ENCODE data around the gene AGBL1. TPM values are rescaled to one million over a fixed set of nuclear protein-coding genes. Genes with fewer than 3 reads are reported as not detected.

The AGBL1 gene
- total and polyA plus RNA-seq, 11 donors = under 0.01 to 0.08 (median 0.02) TPM; not detected in 8

DNA sequence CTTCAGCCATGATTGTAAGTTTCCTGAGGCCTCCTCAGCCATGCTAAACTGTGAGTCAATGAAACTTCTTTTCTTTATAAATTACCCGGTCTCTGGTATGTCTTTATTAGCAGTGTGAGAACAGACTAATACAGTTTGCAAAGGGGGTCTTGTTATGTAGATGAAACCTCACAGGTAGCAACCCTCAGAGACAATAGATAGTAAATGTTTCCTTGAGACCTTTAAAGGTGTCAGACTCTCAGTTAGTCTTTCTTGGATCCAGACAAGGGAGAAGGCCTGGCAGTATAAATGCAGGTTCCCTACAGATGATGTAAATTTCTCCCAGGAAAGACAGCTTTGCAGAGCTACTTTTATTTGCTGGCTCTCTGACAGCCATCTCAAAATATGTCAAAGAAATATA, 510.8 kb downstream of the AGBL1 start:
- WGBS, 4 donors = 84 to 96% (median 91%) methylated on average over 1 of the region's 1 CpG
- ATAC-seq (no peak), DNase-seq (no peak)
- Histone ChIP-seq H3K27me3 (no peaks in the 10 kb centered on the region), H3K4me3 (no peak overlapping the region), H3K9me3 (peaks cover 0 to 1% (median 0%) of the 10 kb centered on the region in 12 donors), H3K4me1 (peaks cover 0 to 10% (median 0%) of the 10 kb centered on the region in 12 donors), H3K36me3 (no peaks in the 10 kb centered on the region), H3K27ac (no peak overlapping the region)
- TF ChIP-seq POLR2A (IDR thresholded peaks at IDR 0.05) = no peak
- TF ChIP-seq, protein P1, sequence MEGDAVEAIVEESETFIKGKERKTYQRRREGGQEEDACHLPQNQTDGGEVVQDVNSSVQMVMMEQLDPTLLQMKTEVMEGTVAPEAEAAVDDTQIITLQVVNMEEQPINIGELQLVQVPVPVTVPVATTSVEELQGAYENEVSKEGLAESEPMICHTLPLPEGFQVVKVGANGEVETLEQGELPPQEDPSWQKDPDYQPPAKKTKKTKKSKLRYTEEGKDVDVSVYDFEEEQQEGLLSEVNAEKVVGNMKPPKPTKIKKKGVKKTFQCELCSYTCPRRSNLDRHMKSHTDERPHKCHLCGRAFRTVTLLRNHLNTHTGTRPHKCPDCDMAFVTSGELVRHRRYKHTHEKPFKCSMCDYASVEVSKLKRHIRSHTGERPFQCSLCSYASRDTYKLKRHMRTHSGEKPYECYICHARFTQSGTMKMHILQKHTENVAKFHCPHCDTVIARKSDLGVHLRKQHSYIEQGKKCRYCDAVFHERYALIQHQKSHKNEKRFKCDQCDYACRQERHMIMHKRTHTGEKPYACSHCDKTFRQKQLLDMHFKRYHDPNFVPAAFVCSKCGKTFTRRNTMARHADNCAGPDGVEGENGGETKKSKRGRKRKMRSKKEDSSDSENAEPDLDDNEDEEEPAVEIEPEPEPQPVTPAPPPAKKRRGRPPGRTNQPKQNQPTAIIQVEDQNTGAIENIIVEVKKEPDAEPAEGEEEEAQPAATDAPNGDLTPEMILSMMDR (IDR thresholded peaks at IDR 0.05) = no peak
- intact Hi-C loops (cut with DNase I) = no loop called here

DNA sequence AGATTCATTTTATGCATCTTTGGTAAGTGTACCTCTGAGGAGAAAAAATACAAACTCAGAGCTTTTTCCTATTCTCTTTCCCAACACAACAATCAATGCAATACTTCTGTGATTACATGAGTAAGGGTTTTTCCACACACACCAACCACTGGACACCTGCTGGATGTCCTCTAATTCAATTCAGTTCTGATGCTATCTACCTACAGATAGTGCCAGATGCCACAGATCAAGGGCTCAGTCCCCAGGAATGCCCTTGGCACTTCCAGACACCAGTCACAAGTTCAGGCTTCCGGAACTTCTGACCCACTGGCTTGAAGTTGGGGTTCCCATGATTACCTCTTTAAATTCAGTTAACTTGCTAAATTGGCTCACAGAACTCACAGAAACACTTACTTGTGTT, 511.5 kb downstream of the AGBL1 start:
- WGBS, 4 donors = 78 to 99% (median 91%) methylated on average over 1 of the region's 1 CpG
- H3K27me3 ChIP-seq = no peaks in the 10 kb centered on the region
- intact Hi-C loops (cut with DNase I) = no loop called here
- DNase-seq = no peak
- no peaks in the 10 kb centered on the region for H3K36me3 ChIP-seq
- ATAC-seq = no peak
- H3K4me1 ChIP-seq = peaks cover 0 to 10% (median 0%) of the 10 kb centered on the region in 12 donors
- H3K4me3 ChIP-seq = no peak overlapping the region
- peaks cover 0 to 6% (median 0%) of the 10 kb centered on the region in 12 donors for H3K9me3 ChIP-seq
- TF ChIP-seq, protein P1 (IDR thresholded peaks at IDR 0.05) = no peak
- no peak for TF ChIP-seq POLR2A (IDR thresholded peaks at IDR 0.05)
- no peak overlapping the region for H3K27ac ChIP-seq

DNA sequence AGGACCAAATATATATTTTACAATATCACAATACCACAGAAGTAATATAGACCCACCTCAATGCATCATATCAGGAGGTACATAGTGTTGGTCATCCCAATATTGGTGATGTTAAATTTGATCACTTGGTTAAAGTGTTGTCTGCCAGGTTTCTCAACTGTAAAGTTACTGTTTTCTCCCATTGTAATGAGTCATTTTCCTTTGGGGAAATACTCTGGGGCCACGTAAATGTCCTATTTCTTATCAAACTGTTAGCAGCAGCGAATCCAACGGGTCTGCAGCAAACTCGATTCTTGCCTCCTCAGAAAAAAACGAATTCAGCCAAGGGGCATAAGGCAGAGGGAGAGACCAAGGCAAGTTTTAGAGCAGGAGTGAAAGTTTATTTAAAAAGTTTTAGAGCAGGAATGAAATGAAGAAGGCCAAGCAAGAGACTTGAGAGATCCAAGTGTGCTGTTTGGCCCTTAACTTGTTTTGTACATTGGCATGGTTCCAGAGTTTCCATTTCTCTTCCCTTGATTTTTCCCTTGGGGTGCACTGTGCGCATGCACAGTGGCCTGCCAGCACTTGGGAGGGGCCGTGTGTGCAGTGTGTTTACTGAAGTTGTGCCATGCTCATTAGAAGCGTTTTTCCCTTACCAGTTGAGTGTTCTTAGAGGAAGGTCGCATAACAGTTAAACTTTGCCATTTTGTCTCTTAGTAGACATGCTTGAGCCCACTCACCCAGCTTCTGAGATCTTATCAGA, 512.5 kb downstream of the AGBL1 start:
- Histone ChIP-seq H3K9me3 (peaks cover 0 to 6% (median 0%) of the 10 kb centered on the region in 12 donors), H3K36me3 (no peaks in the 10 kb centered on the region), H3K4me3 (peak overlapping the region in 2 of 12 donors; percentile 8 to 15), H3K4me1 (peaks cover 0 to 10% (median 0%) of the 10 kb centered on the region in 12 donors), H3K27ac (peak overlapping the region in 3 of 12 donors; percentile 8 to 26 (median 25)), H3K27me3 (no peaks in the 10 kb centered on the region)
- DNase-seq (peak; percentile 40 to 76 (median 48)), ATAC-seq (peak in 3 of 4 donors; percentile 26 to 74 (median 63))
- TF ChIP-seq POLR2A (IDR thresholded peaks at IDR 0.05) = no peak
- TF ChIP-seq, protein P1 (IDR thresholded peaks at IDR 0.05) = no peak
- intact Hi-C loops (cut with DNase I) = no loop called here
- WGBS, 4 donors = 40 to 60% (median 50%) methylated on average over 9 of the region's 9 CpGs

DNA sequence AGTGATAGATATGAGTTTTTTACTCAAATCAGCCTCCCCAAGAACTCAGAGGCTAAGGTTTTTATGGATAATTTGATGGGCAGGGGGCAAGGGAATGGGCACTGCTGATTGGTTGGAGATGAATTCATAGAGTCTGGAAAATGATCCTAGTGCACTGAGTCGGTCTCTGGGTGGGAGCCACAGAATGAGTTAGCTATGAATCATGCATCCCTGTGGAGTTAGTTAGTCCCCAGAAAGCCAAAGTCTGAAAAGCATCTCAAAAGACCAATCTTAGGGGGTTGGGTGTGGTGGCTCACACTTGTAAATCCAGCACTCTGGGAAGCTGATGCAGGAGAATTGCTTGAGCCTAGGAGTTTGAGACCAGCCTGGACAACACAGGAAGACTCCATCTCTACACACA, 516.1 kb downstream of the AGBL1 start:
- no peak for TF ChIP-seq POLR2A (IDR thresholded peaks at IDR 0.05)
- TF ChIP-seq, protein P1 (IDR thresholded peaks at IDR 0.05) = no peak

More for the DNA sequence above, 516.1 kb downstream of the AGBL1 start:
- Histone ChIP-seq H3K4me1 (peaks cover 0 to 10% (median 0%) of the 10 kb centered on the region in 12 donors), H3K9me3 (peaks cover 0 to 6% (median 0%) of the 10 kb centered on the region in 12 donors), H3K27me3 (no peaks in the 10 kb centered on the region), H3K27ac (no peak overlapping the region), H3K36me3 (no peaks in the 10 kb centered on the region), H3K4me3 (no peak overlapping the region)
- intact Hi-C loops (cut with DNase I) = no loop called here
- WGBS, 4 donors = 50 to 74% (median 61%) methylated on average over 1 of the region's 1 CpG
- no peak for ATAC-seq
- DNase-seq = no peak

Measured in heart left ventricle (tissue), 16 donors.